GM23248 (cell line): ENCODE data around the gene ARHGEF25.

Experiments used
- EZH2 ChIP-seq: fragments of 200-600 bp; sonication (generic); IDR thresholded peaks from 2 replicates; pipeline ENCODE4 v1.6.1; 2018; ENCODE audit warnings: antibody characterized with exemption, mild to moderate bottlenecking; ENCODE audit not compliant: insufficient read depth, poor library complexity, severe bottlenecking
- EZH2phosphoT487 ChIP-seq: fragments of 200-600 bp; sonication (generic); IDR thresholded peaks from 2 replicates; pipeline ENCODE4 v1.6.1; 2018; ENCODE audit warnings: antibody characterized with exemption, moderate library complexity, mild to moderate bottlenecking, low read depth; ENCODE audit not compliant: insufficient read depth

DNA sequence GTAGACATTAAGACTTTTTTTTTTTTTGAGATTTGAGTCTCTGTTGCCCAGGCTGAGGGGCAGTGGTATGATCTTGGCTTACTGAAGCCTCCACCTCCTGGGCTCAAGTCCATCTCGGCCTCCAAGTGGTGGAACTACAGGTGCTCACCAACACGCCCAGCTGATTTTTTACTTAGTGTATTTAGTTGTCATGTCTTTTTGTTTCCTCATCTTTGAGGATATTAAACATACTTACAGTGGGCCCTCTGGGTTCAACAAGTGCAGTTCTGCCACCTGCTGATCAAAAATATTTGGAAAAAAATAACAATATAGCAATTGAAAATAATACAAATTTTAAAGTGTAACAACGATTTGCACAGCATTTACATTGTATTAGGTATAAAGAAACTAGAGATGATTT is 26.1 kb downstream of the ARHGEF25 start:
- no peak for TF ChIP-seq EZH2
- TF ChIP-seq EZH2phosphoT487, result no peak
